ENCODE data around the gene ANKH. TPM values are rescaled to one million over a fixed set of nuclear protein-coding genes. Genes with fewer than 3 reads are reported as not detected.

ANKH gene
- polyA plus RNA-seq, 2 of the 4 experiments (the other 2 are of a cell fraction): 11.7 to 17.3 TPM

DNA sequence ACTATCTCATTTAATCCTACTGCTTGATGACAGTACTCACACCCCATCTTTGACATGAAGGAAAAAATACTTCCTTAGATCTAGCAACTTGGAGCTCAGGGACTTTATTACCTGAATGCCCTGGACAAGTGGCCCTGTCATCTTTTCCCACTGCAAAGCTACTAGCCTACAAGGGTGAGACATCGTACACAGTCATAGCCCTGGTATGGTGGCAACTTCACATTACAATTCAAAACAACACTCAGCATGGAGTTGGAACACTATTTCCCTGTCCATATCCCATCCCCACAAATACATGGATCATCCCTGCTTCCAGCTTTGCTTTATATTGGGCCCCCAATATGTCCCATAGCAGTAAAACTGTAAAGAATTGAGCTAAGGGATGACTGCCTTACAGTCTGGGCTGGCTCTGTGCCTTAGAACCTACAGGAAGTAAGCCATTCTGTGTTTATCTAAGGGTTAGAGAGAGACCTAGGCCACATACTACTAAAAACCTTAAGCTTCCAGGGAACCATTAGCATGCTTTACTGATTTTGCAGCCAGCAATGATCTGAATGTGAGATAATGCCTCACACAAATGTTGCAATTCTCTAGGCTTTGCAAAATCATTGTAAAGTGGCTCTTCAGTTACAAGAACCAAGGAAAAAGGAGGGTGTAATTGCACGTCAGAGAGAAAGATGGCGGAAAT lies 151.2 kb downstream of the ANKH start:
- WGBS (ENCODE audit: missing lambda C conversion rate): 87% methylated on average over 3 of the region's 3 CpGs
- Histone ChIP-seq H3K4me3 (no peak overlapping the region), H3K9me3 (no peaks in the 10 kb centered on the region), H3K27ac (no peak overlapping the region), H3K4me1 (no peaks in the 10 kb centered on the region), H3K4me2 (no peak overlapping the region)
- ChIA-PET POLR2A (no interaction called here), CTCF (interaction anchor here (0.6 to 10.6 kb wide), 7 partner anchors 11 to 303 kb away, joined by 3 to 144 read pairs (median 4); no protein-coding TSS in a partner anchor)
- DNase-seq (ENCODE audit: low read depth in 1 of 2, low spot score in 1 of 2): no peak
- ATAC-seq: no peak; a peak in 1 of 6 replicates
- no peak for TF ChIP-seq MYC (IDR thresholded peaks at IDR 0.05; ENCODE audit: borderline replicate concordance, low read length)
- no peak for FAIRE-seq

DNA sequence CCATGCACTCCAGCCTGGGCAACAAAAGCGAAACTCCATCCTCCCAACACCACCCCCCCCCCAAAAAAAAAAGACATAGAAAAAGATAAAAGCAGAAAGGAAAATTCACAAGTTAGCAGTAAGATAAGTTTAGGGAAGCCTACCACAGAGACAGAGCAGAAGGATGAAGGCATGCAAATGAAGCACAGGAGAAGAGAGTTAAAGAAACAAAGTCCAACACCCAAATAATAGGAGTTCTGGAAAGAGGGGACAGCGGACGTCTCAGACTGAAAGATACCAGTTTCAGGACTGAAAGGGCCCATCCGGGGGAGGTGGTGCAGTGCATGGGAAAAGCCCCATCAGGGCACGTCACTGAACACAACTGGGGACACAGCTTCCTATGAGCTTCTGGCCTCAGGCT lies 152.8 kb downstream of the ANKH start:
- Histone ChIP-seq H3K4me1 (no peaks in the 10 kb centered on the region), H3K27ac (no peak overlapping the region), H3K9me3 (no peaks in the 10 kb centered on the region), H3K4me3 (no peak overlapping the region), H3K4me2 (no peak overlapping the region)
- TF ChIP-seq RARB (CRISPR knock-in tag; IDR thresholded peaks at IDR 0.05): no peak
- TF ChIP-seq HOXB13 (CRISPR knock-in tag; IDR thresholded peaks at IDR 0.05; ENCODE audit: low read depth): no peak
- no peak for TF ChIP-seq JUNB (IDR thresholded peaks at IDR 0.05)
- TF ChIP-seq, protein P1, sequence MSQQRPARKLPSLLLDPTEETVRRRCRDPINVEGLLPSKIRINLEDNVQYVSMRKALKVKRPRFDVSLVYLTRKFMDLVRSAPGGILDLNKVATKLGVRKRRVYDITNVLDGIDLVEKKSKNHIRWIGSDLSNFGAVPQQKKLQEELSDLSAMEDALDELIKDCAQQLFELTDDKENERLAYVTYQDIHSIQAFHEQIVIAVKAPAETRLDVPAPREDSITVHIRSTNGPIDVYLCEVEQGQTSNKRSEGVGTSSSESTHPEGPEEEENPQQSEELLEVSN (IDR thresholded peaks at IDR 0.05; ENCODE audit: borderline replicate concordance, low read depth): no peak
- TF ChIP-seq RAD21 (conservative IDR thresholded peaks at IDR 0.05 in 1 of 2, IDR thresholded peaks at IDR 0.05 in 1 of 2): no peak
- TF ChIP-seq, protein P2, sequence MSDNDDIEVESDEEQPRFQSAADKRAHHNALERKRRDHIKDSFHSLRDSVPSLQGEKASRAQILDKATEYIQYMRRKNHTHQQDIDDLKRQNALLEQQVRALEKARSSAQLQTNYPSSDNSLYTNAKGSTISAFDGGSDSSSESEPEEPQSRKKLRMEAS (IDR thresholded peaks at IDR 0.05): no peak
- TF ChIP-seq, protein P3, sequence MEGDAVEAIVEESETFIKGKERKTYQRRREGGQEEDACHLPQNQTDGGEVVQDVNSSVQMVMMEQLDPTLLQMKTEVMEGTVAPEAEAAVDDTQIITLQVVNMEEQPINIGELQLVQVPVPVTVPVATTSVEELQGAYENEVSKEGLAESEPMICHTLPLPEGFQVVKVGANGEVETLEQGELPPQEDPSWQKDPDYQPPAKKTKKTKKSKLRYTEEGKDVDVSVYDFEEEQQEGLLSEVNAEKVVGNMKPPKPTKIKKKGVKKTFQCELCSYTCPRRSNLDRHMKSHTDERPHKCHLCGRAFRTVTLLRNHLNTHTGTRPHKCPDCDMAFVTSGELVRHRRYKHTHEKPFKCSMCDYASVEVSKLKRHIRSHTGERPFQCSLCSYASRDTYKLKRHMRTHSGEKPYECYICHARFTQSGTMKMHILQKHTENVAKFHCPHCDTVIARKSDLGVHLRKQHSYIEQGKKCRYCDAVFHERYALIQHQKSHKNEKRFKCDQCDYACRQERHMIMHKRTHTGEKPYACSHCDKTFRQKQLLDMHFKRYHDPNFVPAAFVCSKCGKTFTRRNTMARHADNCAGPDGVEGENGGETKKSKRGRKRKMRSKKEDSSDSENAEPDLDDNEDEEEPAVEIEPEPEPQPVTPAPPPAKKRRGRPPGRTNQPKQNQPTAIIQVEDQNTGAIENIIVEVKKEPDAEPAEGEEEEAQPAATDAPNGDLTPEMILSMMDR (IDR thresholded peaks at IDR 0.05): no peak
- no peak for TF ChIP-seq MYC (IDR thresholded peaks at IDR 0.05; ENCODE audit: borderline replicate concordance, low read length)
- no peak for TF ChIP-seq NR3C1 (IDR thresholded peaks at IDR 0.05)
- no peak for TF ChIP-seq RFX5 (IDR thresholded peaks at IDR 0.05)
- no peak for TF ChIP-seq PHF8 (IDR thresholded peaks at IDR 0.05; ENCODE audit: borderline replicate concordance, low read depth)
- TF ChIP-seq JUN (IDR thresholded peaks at IDR 0.05): no peak
- TF ChIP-seq CHD2 (IDR thresholded peaks at IDR 0.05; ENCODE audit: low read length, partially characterized antibody): no peak
- ChIA-PET POLR2A (no interaction called here), CTCF (interaction anchor here (1.2 to 7.1 kb wide), 3 partner anchors 7 to 287 kb away, joined by 3 to 43 read pairs (median 5); no protein-coding TSS in a partner anchor)
- WGBS (ENCODE audit: missing lambda C conversion rate): 87% methylated on average over 5 of the region's 5 CpGs
- no peak for ATAC-seq
- DNase-seq (ENCODE audit: low read depth in 1 of 2, low spot score in 1 of 2): no peak
- FAIRE-seq: no peak

DNA sequence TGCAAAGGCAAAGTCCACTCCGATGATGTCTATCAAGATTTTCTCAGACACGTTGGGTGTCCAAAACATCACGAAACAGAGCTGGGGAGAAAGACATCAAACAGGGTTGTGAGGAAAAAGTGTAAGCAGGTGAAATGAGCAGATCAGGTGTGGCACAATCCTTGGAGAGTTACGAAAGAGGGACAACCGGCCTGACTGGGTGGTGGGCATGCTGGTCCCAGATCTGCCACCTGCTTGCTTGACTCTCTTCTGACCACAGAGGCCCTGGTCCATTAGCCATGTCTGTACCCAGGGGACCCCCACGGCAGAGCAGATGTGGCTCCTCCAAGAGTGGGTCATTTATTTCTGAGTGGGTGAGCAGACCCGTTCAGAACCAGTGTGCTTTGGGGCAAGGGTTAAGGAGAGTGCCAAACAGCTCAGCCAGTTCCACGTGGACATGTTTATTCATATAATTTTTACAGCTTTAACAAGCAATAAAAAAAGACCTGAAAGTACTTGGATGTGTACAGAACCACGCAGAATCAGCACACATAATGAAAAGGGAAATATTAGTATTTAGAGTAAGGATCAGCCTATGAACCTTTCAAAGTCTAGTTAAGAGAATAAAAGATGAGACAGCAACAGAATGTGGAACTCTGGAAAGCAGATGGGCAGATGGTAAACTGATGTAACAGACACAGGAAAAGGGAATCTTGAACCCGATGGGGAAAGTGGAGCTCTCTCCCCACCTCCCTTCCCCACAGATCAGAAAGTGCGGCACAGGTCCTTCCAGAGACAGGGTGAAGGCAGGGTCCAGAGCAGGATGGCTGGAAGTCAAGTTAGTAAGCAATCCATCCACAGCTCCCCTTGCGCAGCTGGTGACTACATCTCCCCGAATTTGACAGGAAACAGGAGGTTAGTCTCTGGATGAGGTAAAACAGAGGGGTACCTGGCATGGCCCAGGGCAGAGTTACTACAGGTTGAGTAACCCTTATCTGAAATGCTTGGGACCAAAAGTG lies 154.5 kb downstream of the ANKH start:
- Histone ChIP-seq H3K4me3 (no peak overlapping the region), H3K27ac (no peak overlapping the region), H3K4me2 (no peak overlapping the region), H3K4me1 (no peaks in the 10 kb centered on the region), H3K9me3 (no peaks in the 10 kb centered on the region)
- ATAC-seq (no peak), DNase-seq (ENCODE audit: low read depth in 1 of 2, low spot score in 1 of 2) (no peak), FAIRE-seq (no peak)
- CTCF ChIA-PET: interaction anchor here (0.7 to 7.1 kb wide), 5 partner anchors 9 to 289 kb away, joined by 3 to 43 read pairs (median 5); no protein-coding TSS in a partner anchor
- POLR2A ChIA-PET: no interaction called here
- WGBS (ENCODE audit: missing lambda C conversion rate): 87% methylated on average over 13 of the region's 13 CpGs
- no peak for TF ChIP-seq RCOR1 (IDR thresholded peaks at IDR 0.05; ENCODE audit: low read depth, low read length)
- TF ChIP-seq, protein P4, sequence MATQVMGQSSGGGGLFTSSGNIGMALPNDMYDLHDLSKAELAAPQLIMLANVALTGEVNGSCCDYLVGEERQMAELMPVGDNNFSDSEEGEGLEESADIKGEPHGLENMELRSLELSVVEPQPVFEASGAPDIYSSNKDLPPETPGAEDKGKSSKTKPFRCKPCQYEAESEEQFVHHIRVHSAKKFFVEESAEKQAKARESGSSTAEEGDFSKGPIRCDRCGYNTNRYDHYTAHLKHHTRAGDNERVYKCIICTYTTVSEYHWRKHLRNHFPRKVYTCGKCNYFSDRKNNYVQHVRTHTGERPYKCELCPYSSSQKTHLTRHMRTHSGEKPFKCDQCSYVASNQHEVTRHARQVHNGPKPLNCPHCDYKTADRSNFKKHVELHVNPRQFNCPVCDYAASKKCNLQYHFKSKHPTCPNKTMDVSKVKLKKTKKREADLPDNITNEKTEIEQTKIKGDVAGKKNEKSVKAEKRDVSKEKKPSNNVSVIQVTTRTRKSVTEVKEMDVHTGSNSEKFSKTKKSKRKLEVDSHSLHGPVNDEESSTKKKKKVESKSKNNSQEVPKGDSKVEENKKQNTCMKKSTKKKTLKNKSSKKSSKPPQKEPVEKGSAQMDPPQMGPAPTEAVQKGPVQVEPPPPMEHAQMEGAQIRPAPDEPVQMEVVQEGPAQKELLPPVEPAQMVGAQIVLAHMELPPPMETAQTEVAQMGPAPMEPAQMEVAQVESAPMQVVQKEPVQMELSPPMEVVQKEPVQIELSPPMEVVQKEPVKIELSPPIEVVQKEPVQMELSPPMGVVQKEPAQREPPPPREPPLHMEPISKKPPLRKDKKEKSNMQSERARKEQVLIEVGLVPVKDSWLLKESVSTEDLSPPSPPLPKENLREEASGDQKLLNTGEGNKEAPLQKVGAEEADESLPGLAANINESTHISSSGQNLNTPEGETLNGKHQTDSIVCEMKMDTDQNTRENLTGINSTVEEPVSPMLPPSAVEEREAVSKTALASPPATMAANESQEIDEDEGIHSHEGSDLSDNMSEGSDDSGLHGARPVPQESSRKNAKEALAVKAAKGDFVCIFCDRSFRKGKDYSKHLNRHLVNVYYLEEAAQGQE (IDR thresholded peaks at IDR 0.05): no peak
- TF ChIP-seq HDAC2 (IDR thresholded peaks at IDR 0.05): no peak
- TF ChIP-seq SREBF2 (IDR thresholded peaks at IDR 0.05): no peak
- no peak for TF ChIP-seq PHF8 (IDR thresholded peaks at IDR 0.05; ENCODE audit: borderline replicate concordance, low read depth)
- TF ChIP-seq ZNF302 (CRISPR knock-in tag; IDR thresholded peaks at IDR 0.05): no peak
- TF ChIP-seq MAZ (IDR thresholded peaks at IDR 0.05; ENCODE audit: borderline replicate concordance, low read depth, low read length): no peak
- TF ChIP-seq, protein P2 (IDR thresholded peaks at IDR 0.05): no peak
- TF ChIP-seq, protein P5, sequence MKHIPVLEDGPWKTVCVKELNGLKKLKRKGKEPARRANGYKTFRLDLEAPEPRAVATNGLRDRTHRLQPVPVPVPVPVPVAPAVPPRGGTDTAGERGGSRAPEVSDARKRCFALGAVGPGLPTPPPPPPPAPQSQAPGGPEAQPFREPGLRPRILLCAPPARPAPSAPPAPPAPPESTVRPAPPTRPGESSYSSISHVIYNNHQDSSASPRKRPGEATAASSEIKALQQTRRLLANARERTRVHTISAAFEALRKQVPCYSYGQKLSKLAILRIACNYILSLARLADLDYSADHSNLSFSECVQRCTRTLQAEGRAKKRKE (CRISPR knock-in tag; IDR thresholded peaks at IDR 0.05; ENCODE audit: low read depth): no peak
- no peak for TF ChIP-seq CHD4 (IDR thresholded peaks at IDR 0.05; ENCODE audit: borderline replicate concordance)
